OCI-LY1 (cell line): Measurements from ENCODE around the gene PPM1F.

Source experiments
- CTCF ChIP-seq: fragments of 200-600 bp; sonication (generic), shearing (Covaris generic); IDR thresholded peaks from 2 replicates; pipeline ENCODE4 v1.5.1; 2017; ENCODE audit warnings: mild to moderate bottlenecking, antibody characterized with exemption, low read length, moderate library complexity, mixed read lengths
- EZH2 ChIP-seq: fragments of 200-600 bp; sonication (generic), shearing (Covaris generic); IDR thresholded peaks from 2 replicates; pipeline ENCODE4 v1.8.0; 2017; ENCODE audit warnings: borderline replicate concordance, mixed run types, mild to moderate bottlenecking, antibody characterized with exemption, low read length, moderate library complexity, mixed read lengths

- TF ChIP-seq CTCF (no peak; the same call in 1 of the 2 replicates), EZH2 (no peak)
These were observed 5.3 kb downstream of the PPM1F start for GRCh38 chr22:21947040-21948014.
